Endometrial microvascular endothelial cells (primary cell): ENCODE data around the gene CRLF2. TPM values are rescaled to one million over a fixed set of nuclear protein-coding genes. Genes with fewer than 3 reads are reported as not detected.

Experiments
- in situ Hi-C: cut with HindIII; loops from 2 replicates; pipeline ENCODE4 v1.10.0; 2017; ENCODE audit warnings: low sequenced_read_pairs, low pct_unique_long_range_greater_than_20kb; ENCODE audit errors: inconsistent ontology term
- total RNA-seq: library from RNA; depleted of rRNA; stranded (reverse); fragments of >200 nt; gene quantifications from one replicate; pipeline ENCODE4 v1.2.3, GENCODE V29; 2015; ENCODE audit errors: inconsistent ontology term

The CRLF2 gene
- total RNA-seq, 1 donor from 2014 or later: not detected

- in situ Hi-C loops: no loop called here
Measured at GRCh38 chrX:1147611-1148515, 64.6 kb downstream of the CRLF2 start.

GRCh38 chrX:1144293-1144692 is 68.2 kb downstream of the CRLF2 start:
- in situ Hi-C loops: no loop called here

Other genes with a start within 250 kb of the CRLF2 start
- gene CSF2RA, start 56.2 kb upstream of the CRLF2 start, total RNA-seq: not detected
- 12.2 TPM for gene IL3RA, start 124.1 kb upstream of the CRLF2 start, total RNA-seq
- gene SLC25A6, start 179.5 kb upstream of the CRLF2 start, total RNA-seq: 233 TPM
- gene ASMTL, start 240.3 kb upstream of the CRLF2 start, total RNA-seq: 18.0 TPM